Omental fat pad (tissue), 4 donors: ENCODE measurements around the gene LNPK. TPM values are rescaled to one million over a fixed set of nuclear protein-coding genes. Genes with fewer than 3 reads are reported as not detected.
"Not testable (repeated sequence)": the region's sequence is repeated elsewhere in the genome, so short reads cannot be mapped to it uniquely, and the experiment has no call there.

Source experiments
- ATAC-seq: fragments of 150-250 bp; one replicate; pipeline ENCODE4 v1.9.1; 2016; ENCODE audit warnings: mild to moderate bottlenecking, moderate library complexity; ENCODE audit not compliant: low FRiP score
- DNase-seq: peaks from one replicate; pipeline ENCODE4 v3.0.0-alpha.2; 2019; ENCODE audit warnings: low spot score
- total RNA-seq, 4 donors: library from RNA; depleted of rRNA; stranded (reverse); fragments of >200 nt; gene quantifications; one replicate each; pipeline ENCODE4 v1.1.0, GENCODE V29; 2016
- TF ChIP-seq, protein P1 (sequence below), 3 donors: fragments of 450-650 bp; IDR thresholded peaks; one replicate each; pipeline ENCODE4 v1.5.1; 2016 to 2017; ENCODE audit warnings: antibody characterized with exemption in 3 of 3, mild to moderate bottlenecking in 3 of 3, moderate library complexity in 2 of 3

Gene LNPK
- total RNA-seq, 4 donors from 2014 or later: 13.8 to 37.4 (median 22.2) TPM

DNA sequence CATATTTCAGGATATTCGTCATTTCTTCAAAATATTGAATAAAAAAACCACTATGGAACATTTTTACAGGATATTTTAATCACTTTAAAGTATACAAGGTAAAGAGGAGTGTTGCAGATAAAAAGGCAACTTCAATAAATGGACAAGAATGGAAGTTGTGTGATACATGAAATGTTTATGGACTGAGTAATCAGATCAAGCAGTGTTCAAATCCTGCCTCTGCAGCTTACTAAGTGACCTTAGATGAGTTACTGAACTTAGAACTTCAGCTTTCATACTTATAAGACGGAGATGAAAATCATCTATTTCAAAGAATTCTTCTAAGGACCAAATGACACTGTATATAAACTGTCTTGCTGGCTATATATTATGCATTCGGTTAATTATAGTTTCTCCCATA lies 87.2 kb downstream of the LNPK start:
- TF ChIP-seq, protein P1, sequence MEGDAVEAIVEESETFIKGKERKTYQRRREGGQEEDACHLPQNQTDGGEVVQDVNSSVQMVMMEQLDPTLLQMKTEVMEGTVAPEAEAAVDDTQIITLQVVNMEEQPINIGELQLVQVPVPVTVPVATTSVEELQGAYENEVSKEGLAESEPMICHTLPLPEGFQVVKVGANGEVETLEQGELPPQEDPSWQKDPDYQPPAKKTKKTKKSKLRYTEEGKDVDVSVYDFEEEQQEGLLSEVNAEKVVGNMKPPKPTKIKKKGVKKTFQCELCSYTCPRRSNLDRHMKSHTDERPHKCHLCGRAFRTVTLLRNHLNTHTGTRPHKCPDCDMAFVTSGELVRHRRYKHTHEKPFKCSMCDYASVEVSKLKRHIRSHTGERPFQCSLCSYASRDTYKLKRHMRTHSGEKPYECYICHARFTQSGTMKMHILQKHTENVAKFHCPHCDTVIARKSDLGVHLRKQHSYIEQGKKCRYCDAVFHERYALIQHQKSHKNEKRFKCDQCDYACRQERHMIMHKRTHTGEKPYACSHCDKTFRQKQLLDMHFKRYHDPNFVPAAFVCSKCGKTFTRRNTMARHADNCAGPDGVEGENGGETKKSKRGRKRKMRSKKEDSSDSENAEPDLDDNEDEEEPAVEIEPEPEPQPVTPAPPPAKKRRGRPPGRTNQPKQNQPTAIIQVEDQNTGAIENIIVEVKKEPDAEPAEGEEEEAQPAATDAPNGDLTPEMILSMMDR (IDR thresholded peaks at IDR 0.05): no peak
- no peak for ATAC-seq
- no peak for DNase-seq

DNA sequence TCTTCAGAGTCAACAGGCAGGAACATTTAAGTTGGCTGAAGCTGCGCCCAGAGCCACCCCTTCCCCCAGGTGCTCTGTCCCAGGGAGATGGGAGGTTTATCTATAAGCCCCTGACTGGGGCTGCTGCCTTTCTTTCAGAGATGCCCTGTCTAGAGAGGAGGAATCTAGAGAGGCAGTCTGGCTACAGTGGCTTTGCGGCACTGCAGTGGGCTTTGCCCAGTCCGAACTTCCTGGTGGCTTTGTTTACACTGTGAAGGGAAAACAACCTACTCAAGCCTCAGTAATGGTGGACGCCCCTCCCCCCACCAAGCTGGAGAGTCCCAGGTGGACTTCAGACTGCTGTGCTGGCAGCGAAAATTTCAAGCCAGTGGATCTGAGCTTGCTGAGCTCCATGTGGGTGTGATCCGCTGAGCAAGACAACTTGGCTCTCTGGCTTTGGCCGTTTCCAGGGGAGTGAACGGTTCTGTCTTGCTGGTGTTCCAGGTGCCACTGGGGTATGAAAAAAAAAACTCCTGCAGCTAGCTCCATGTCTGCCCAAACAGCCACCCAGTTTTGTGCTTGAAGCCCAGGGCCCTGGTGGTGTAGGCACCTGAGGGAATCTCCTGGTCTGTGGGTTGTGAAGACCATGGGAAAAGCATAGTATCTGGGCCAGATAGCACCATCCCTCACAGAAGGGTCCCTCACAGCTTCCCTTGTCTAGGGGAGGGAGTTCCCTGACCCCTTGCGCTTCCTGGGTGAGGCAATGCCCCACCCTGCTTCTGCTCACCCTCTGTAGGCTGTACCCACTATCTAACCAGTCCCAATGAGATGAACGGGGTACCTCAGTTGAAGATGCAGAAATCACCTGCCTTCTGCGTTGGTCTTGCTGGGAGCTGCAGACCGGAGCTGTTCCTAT lies 88.0 kb downstream of the LNPK start:
- not testable (repeated sequence) for ATAC-seq, DNase-seq

DNA sequence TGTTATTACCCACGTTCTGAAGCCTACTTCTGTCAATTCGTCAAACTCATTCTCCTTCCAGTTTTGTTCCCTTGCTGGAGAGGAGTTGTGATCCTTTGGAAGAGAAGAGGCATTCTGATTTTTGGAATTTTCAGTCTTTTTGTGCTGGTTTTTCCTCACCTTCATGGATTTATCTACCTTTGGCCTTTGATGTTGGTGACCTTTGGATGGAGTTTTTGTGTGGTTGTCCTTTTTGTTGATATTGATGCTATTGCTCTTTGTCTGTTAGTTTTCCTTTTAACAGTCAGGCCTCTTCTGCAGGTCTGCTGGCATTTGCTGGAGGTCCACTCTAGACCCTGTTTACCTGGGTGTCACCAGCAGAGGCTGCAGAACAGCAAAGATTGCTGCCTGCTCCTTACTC lies 88.8 kb downstream of the LNPK start:
- not testable (repeated sequence) for DNase-seq, ATAC-seq

DNA sequence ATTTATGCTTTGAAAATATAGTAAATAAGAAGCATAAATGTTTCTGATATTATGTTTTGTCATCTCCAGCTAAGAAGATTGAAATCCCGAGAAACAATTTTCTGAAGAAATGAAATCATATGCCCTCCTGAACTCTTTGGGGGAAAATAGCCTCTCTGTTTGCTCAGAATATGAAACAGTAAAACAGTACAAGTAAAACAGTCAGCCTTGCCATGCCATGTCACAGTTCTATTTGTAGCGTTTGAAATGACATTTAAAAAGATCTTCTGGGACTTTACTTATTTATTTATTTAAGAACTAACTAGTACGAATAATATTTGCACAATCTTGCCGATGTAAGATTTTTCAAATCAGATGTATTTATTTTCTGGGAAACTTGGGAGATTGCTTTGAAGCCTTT lies 98.0 kb downstream of the LNPK start:
- TF ChIP-seq, protein P1 (IDR thresholded peaks at IDR 0.05): no peak
- DNase-seq (no peak), ATAC-seq (no peak)

DNA sequence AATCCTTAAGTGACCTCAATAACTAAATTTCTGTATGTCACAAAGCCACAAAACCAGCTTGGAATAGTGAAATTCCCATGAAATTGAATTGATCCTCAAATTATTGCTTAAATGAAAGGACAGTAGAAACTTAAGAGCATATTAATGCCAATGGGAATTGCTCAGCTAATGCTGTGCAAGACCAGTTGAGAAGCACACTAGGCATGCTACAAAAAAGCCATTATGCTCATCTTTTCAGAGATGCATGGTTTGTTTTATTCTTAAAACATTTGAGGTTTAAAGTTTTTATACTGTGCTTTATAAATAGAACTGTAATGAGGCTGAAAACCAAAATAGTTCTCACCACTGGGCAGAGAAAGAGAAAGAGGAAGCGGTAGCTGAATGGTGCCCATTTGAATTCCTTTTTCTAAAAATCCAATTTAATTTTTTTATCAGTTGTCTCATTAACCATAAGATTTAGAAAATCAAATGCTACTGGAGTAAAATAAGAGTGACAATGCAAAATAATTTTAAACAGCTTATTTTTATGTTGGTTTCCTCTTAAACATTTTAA lies 98.6 kb downstream of the LNPK start:
- ATAC-seq (no peak), DNase-seq (no peak)
- TF ChIP-seq, protein P1 (IDR thresholded peaks at IDR 0.05): no peak

DNA sequence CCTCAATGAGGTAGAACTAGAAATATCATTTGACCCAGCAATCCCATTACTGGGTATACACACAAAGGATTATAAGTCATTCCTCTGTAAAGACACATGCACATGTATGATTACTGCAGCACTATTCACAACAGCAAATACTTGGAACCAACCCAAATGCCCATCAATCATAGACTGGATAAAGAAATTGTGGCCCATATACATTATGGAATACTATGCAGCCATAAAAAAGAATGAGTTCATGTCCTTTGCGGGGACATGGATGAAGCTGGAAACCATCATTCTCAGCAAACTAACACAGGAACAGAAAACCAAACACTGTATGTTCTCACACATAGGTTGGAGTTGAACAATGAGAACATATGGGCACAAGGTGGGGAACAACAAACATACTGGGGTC lies 106.1 kb downstream of the LNPK start:
- ATAC-seq, DNase-seq: not testable (repeated sequence)

DNA sequence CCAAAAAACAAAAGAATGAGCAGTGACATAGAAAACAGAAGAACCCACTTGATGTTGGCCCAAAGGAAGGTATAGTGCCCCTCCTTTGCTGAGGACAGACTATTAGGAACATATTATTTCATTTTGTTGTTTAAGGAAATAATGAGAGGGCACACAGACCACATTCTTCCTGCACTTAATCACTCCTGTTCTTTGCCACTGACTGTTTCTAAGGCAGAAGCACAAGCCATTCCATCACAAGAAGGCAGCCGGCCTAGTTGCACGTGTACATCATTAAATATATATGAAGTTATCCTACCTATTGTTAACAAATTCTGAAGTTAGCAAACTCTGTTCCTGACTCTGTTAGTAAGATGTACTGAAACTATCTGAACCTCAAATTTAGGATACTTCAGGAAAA lies 110.0 kb downstream of the LNPK start:
- DNase-seq (no peak), ATAC-seq (no peak)
- TF ChIP-seq, protein P1 (IDR thresholded peaks at IDR 0.05): no peak

DNA sequence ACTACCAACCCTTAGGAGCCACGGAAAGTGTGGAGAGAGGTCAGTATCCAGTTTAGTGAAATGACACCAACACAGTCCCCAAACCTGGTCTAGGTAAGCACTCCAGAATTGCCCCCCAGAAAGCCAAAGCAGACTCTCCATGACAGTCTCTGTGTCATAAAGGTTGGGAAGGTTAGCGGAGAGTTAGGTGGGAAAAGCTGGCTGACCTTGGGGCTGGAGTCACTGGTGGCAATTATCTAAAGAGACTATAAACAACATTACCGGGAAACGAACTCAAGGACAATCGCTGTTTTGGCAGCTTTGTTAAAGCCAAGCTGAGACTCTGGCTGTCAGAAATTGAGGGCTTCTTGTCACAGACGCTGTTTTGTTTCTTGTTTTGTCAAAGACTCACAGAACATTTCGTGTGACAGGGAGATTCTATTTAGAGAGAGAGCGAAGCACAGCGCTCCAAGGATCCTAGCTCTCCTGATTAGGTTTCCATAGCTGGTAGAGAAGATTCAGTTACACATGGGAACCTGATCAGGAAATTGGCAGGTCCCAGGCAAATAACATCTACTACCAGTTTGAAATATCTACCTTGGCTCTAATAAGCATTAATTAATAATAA lies 111.3 kb downstream of the LNPK start:
- ATAC-seq: no peak

More for the DNA sequence above, 111.3 kb downstream of the LNPK start:
- no peak for DNase-seq
- TF ChIP-seq, protein P1 (IDR thresholded peaks at IDR 0.05): no peak
